Liver (tissue), 9 donors: ENCODE data around the gene SGPL1. TPM values are rescaled to one million over a fixed set of nuclear protein-coding genes. Genes with fewer than 3 reads are reported as not detected.

Experiments used
- DNase-seq: peaks from one replicate; pipeline ENCODE4 v3.0.0-alpha.2; 2017; ENCODE audit warnings: low spot score
- H3K27ac ChIP-seq, 2 donors: one replicate each; pipeline ENCODE4 v1.7.0; 2013; ENCODE audit warnings: inconsistent platforms in 2 of 2, low read length in 2 of 2, control low read depth in 1 of 2, low read depth in 1 of 2, mild to moderate bottlenecking in 1 of 2
- H3K27me3 ChIP-seq, 4 donors: one replicate each; pipeline versions ENCODE4 v1.6.1 to v1.7.0; 2013; ENCODE audit warnings: low read length in 3 of 4, inconsistent platforms in 1 of 4, mild to moderate bottlenecking in 1 of 4, moderate library complexity in 1 of 4; ENCODE audit not compliant: control insufficient read depth in 4 of 4, insufficient read depth in 4 of 4
- H3K36me3 ChIP-seq, 4 donors: one replicate each; pipeline versions ENCODE4 v1.6.1 to v1.7.0; 2013; ENCODE audit warnings: low read length in 3 of 4, mild to moderate bottlenecking in 3 of 4, low read depth in 1 of 4, moderate library complexity in 1 of 4; ENCODE audit not compliant: control insufficient read depth in 4 of 4, insufficient read depth in 3 of 4
- H3K4me1 ChIP-seq, 4 donors: one replicate each; pipeline versions ENCODE4 v1.6.1 to v1.7.0; 2013; ENCODE audit warnings: low read length in 3 of 4, mild to moderate bottlenecking in 3 of 4, moderate library complexity in 1 of 4; ENCODE audit not compliant: control insufficient read depth in 4 of 4, insufficient read depth in 4 of 4
- H3K4me3 ChIP-seq, 3 donors: one replicate each; pipeline versions ENCODE4 v1.6.1 to v1.7.0; 2013; ENCODE audit warnings: low read length in 3 of 3, control low read depth in 1 of 3, low read depth in 1 of 3, mild to moderate bottlenecking in 1 of 3
- H3K9ac ChIP-seq, 2 donors: one replicate each; pipeline ENCODE4 v1.7.0; 2013; ENCODE audit warnings: low read length in 2 of 2, mild to moderate bottlenecking in 2 of 2, moderate library complexity in 2 of 2, control low read depth in 1 of 2, low read depth in 1 of 2
- H3K9me3 ChIP-seq, 4 donors: one replicate each; pipeline versions ENCODE4 v1.6.1 to v1.7.0; 2013; ENCODE audit warnings: low read length in 3 of 4; ENCODE audit not compliant: control insufficient read depth in 4 of 4
- CTCF ChIP-seq: fragments of 150-350 bp; IDR thresholded peaks from 2 replicates; pipeline ENCODE4 v1.5.1; 2017; ENCODE audit warnings: improper control_type of control experiment, low read depth, low read length; ENCODE audit not compliant: missing input control
- EGR1 ChIP-seq, 2 donors: IDR thresholded peaks; 2 replicates each; pipeline ENCODE4 v1.6.1; 2016 to 2018; ENCODE audit warnings: antibody characterized with exemption in 2 of 2, low read depth in 2 of 2
- FOXA1 ChIP-seq: IDR thresholded peaks from 2 replicates; pipeline ENCODE4 v1.6.1; 2016; ENCODE audit warnings: antibody characterized with exemption
- FOXA2 ChIP-seq: IDR thresholded peaks from 2 replicates; pipeline ENCODE4 v1.6.1; 2016; ENCODE audit warnings: antibody characterized with exemption
- GABPA ChIP-seq, 2 donors: IDR thresholded peaks in 1 of 2; conservative IDR thresholded peaks in 1 of 2; 2 replicates each; pipeline ENCODE4 v1.6.1; 2016; ENCODE audit warnings: antibody characterized with exemption in 2 of 2, mild to moderate bottlenecking in 1 of 2, moderate library complexity in 1 of 2
- HNF4A ChIP-seq, 2 donors: conservative IDR thresholded peaks; 2 replicates each; pipeline ENCODE4 v1.6.1; 2016; ENCODE audit warnings: antibody characterized with exemption in 2 of 2, mild to moderate bottlenecking in 2 of 2
- HNF4G ChIP-seq: IDR thresholded peaks from 2 replicates; pipeline ENCODE4 v1.6.1; 2016; ENCODE audit warnings: antibody characterized with exemption
- JUND ChIP-seq, 2 donors: IDR thresholded peaks; 2 replicates each; pipeline ENCODE4 v1.6.1; 2016; ENCODE audit warnings: antibody characterized with exemption in 2 of 2
- MAX ChIP-seq: IDR thresholded peaks from 2 replicates; pipeline ENCODE4 v1.6.1; 2016; ENCODE audit warnings: antibody characterized with exemption
- NR2F2 ChIP-seq: IDR thresholded peaks from 2 replicates; pipeline ENCODE4 v1.6.1; 2016; ENCODE audit warnings: antibody characterized with exemption
- RAD21 ChIP-seq, 2 donors: IDR thresholded peaks; 2 replicates each; pipeline ENCODE4 v1.6.1; 2016; ENCODE audit warnings: antibody characterized with exemption in 2 of 2, mild to moderate bottlenecking in 2 of 2
- RXRA ChIP-seq, 2 donors: IDR thresholded peaks; 2 replicates each; pipeline ENCODE4 v1.6.1; 2017 to 2018; ENCODE audit warnings: antibody characterized with exemption in 2 of 2, mild to moderate bottlenecking in 1 of 2
- SP1 ChIP-seq: IDR thresholded peaks from 2 replicates; pipeline ENCODE4 v1.6.1; 2018; ENCODE audit warnings: antibody characterized with exemption, mild to moderate bottlenecking
- TAF1 ChIP-seq: conservative IDR thresholded peaks from 2 replicates; pipeline ENCODE4 v1.6.1; 2016; ENCODE audit warnings: antibody characterized with exemption, mild to moderate bottlenecking
- YY1 ChIP-seq: IDR thresholded peaks from 2 replicates; pipeline ENCODE4 v1.6.1; 2016; ENCODE audit warnings: antibody characterized with exemption, mild to moderate bottlenecking
- ZBTB33 ChIP-seq: IDR thresholded peaks from 2 replicates; pipeline ENCODE4 v1.6.1; 2016; ENCODE audit warnings: antibody characterized with exemption
- whole genome bisulfite sequencing: extraction: QIAGEN DNeasy Blood & Tissue Kit; methylation state at CpG from one replicate; pipeline ENCODE4 v1.1.7; 2013; 5-methylcytosine and 5-hydroxymethylcytosine counted together
- polyA plus RNA-seq, 2 donors: library from polyadenylated mRNA; stranded (reverse) in 1 of 2; unstranded in 1 of 2; fragments of 200-250 nt in 1 of 2; fragments of >200 nt in 1 of 2; fragmentation: Nextera tagmentation in 1 of 2; extraction: Ambion mirVana in 1 of 2; gene quantifications; one replicate each; pipeline versions ENCODE4 v1.2.1 to v1.2.3, GENCODE V29; 2013 to 2015
- total RNA-seq, 2 donors: library from RNA; depleted of rRNA; stranded (reverse); fragments of >200 nt; gene quantifications; one replicate each; pipeline ENCODE4 v1.2.3, GENCODE V29; 2014
- TF ChIP-seq, protein P1 (sequence below): IDR thresholded peaks from 2 replicates; pipeline ENCODE4 v1.6.1; 2016; ENCODE audit warnings: antibody characterized with exemption
- TF ChIP-seq, protein P2 (sequence below): IDR thresholded peaks from 2 replicates; pipeline ENCODE4 v1.6.1; 2016; ENCODE audit warnings: antibody characterized with exemption, mild to moderate bottlenecking
- donor health status: healthy.
- donor health status: healthy.
- donor health status: healthy.
- donor health status: healthy.
- donor health status: healthy.

Gene SGPL1
- total and polyA plus RNA-seq, 4 donors: 11.8 to 37.1 (median 16.8) TPM

DNA sequence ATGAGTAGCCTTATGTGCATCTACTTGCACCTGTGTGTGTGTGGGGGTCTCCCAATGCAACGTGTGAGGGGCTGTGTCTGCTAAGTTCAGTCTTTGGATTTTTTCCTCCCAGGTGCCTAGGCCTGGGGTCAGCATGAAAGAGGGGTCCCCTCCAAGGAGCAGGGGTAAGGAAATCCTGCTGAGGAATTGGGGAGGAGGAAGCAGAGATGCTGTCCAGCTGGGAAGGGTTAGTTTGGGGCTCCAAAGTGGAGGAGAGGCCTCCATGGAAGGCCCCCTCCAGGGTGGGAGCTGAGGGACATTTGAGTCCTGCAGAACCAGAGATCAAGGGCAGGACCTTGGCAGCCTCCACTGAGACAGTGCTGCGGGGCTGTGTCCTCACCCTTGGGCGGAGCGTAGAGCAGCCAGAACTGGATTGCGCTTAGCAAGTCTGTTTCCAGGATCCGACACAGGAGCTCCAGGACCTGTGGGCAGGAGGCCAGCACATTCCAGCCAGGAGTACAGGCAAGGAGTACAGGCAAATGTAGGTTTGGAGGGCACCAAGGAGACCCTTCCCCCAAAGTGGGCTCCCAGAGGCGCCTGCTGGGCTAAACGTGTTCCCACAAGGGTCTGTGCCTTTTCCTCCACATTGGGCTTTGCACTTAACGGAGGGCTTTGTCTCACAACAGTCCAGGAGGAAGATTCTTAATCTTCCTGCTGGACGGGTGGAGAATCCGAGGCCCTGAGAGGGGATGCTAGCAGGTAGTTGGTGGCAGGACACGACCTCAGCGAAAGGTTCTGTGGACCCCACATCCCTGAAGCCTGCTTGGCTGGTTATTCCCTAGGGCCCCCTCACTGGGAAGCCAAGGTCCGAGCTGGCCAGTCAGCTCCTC lies 40.7 kb upstream of the SGPL1 start (continued):
- TF ChIP-seq, protein P1, sequence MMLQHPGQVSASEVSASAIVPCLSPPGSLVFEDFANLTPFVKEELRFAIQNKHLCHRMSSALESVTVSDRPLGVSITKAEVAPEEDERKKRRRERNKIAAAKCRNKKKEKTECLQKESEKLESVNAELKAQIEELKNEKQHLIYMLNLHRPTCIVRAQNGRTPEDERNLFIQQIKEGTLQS: no peak
- no peak for TF ChIP-seq RXRA (IDR thresholded peaks at IDR 0.05)

DNA sequence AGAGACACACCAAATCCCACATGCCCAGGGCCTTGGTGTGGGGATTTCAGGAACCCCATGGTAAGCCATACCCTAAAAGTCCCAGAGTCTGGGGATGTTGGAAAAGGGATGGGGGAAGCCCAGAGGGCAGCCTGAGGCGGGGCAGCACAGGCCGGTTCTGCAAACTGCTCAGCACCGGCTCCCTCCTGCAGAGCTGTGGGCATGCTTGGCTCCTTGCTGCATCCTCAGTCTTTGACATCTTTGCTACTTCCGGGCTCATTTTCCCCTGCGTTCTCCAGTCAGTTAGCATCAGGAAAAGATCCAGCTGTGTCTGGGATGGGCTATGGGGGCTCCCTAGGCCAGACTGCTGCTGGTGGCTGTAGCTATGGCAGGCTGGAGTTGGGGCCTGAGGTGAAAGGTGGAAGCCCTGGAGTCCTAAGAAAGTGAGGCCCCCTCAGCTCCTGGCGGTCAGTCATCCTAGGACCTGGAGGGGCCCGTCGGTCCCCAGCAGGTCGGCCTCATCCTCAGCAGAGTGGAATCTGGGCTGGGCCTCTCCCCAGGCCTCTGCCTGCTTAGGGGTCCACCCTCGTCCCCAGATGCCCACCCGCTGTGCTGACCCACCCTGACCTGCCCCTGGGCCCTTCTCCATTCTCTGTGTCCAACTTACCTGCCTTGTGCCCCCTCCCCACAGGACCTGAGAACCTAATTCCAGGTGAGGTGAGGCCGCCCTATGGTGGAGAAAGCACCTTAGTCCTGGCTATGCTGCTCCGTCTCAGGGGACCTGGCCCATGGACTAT lies 39.9 kb upstream of the SGPL1 start:
- DNase-seq: no peak
- H3K9ac ChIP-seq: no peak overlapping the region
- no peaks in the 10 kb centered on the region for H3K4me1 ChIP-seq
- no peak overlapping the region for H3K4me3 ChIP-seq
- WGBS: 94% methylated on average over 13 of the region's 13 CpGs
- no peaks in the 10 kb centered on the region for H3K36me3 ChIP-seq
- no peaks in the 10 kb centered on the region for H3K27me3 ChIP-seq
- TF ChIP-seq CTCF (no peak), HNF4G (no peak), FOXA1 (no peak), MAX (no peak), HNF4A (conservative IDR thresholded peaks at IDR 0.05) (no peak), RAD21 (IDR thresholded peaks at IDR 0.05) (no peak), GABPA (IDR thresholded peaks at IDR 0.05 in 1 of 2, conservative IDR thresholded peaks at IDR 0.05 in 1 of 2) (no peak), ZBTB33 (no peak), RXRA (IDR thresholded peaks at IDR 0.05) (no peak), JUND (IDR thresholded peaks at IDR 0.05) (no peak), TAF1 (no peak), SP1 (no peak), YY1 (no peak), EGR1 (IDR thresholded peaks at IDR 0.05; ENCODE audit: low read depth in 2 of 2) (no peak), NR2F2 (no peak), FOXA2 (no peak)
- TF ChIP-seq, protein P2, sequence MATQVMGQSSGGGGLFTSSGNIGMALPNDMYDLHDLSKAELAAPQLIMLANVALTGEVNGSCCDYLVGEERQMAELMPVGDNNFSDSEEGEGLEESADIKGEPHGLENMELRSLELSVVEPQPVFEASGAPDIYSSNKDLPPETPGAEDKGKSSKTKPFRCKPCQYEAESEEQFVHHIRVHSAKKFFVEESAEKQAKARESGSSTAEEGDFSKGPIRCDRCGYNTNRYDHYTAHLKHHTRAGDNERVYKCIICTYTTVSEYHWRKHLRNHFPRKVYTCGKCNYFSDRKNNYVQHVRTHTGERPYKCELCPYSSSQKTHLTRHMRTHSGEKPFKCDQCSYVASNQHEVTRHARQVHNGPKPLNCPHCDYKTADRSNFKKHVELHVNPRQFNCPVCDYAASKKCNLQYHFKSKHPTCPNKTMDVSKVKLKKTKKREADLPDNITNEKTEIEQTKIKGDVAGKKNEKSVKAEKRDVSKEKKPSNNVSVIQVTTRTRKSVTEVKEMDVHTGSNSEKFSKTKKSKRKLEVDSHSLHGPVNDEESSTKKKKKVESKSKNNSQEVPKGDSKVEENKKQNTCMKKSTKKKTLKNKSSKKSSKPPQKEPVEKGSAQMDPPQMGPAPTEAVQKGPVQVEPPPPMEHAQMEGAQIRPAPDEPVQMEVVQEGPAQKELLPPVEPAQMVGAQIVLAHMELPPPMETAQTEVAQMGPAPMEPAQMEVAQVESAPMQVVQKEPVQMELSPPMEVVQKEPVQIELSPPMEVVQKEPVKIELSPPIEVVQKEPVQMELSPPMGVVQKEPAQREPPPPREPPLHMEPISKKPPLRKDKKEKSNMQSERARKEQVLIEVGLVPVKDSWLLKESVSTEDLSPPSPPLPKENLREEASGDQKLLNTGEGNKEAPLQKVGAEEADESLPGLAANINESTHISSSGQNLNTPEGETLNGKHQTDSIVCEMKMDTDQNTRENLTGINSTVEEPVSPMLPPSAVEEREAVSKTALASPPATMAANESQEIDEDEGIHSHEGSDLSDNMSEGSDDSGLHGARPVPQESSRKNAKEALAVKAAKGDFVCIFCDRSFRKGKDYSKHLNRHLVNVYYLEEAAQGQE: no peak
- TF ChIP-seq, protein P1: no peak
- no peak overlapping the region for H3K27ac ChIP-seq
- H3K9me3 ChIP-seq: no peaks in the 10 kb centered on the region
